Peyer's patch (tissue), 4 donors: Measurements from ENCODE around the gene TBC1D2B.
"Not testable (repeated sequence)": the region's sequence is repeated elsewhere in the genome, so short reads cannot be mapped to it uniquely, and the experiment has no call there.

ENCODE experiments used
- CTCF ChIP-seq, 6 experiments: fragments of 450-650 bp in 4 of 6; fragments of 200-600 bp in 2 of 6; sonication (generic) in 1 of 6; IDR thresholded peaks; one replicate each; pipeline ENCODE4 v1.5.1; 2017 to 2019; ENCODE audit warnings: antibody characterized with exemption in 6 of 6, mild to moderate bottlenecking in 3 of 6, moderate library complexity in 1 of 6
- POLR2A ChIP-seq, 2 donors: fragments of 450-650 bp; IDR thresholded peaks; one replicate each; pipeline ENCODE4 v1.5.1; 2017; ENCODE audit warnings: antibody characterized with exemption in 2 of 2, mild to moderate bottlenecking in 2 of 2, moderate library complexity in 2 of 2

DNA sequence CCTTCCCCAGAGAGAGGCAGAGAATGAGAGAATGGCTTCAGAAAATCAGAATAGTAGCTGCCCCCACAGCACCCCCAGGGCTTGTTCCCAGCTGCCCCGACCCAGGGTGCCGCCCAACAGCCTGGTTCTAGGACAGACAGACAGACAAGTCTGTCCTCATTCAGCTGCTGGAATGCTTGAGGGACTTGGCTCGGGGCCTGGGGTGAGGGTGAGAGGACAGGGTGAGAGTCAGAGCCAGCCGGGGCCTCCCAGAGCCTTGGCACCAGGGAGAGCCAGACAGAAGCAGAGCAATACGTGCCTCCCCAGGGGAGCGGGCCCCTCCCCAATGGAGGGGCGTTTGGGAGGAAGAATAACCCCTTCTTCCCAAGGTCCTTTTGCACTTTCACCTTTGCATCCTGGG lies 105.6 kb downstream of the TBC1D2B start:
- TF ChIP-seq POLR2A, CTCF (IDR thresholded peaks at IDR 0.05): not testable (repeated sequence)
